WTC11 (cell line): Measurements from ENCODE around the gene INA. TPM values are rescaled to one million over a fixed set of nuclear protein-coding genes. Genes with fewer than 3 reads are reported as not detected.

Experiments used
- CBFB ChIP-seq: sonication (generic); formaldehyde crosslinking; IDR thresholded peaks from 2 replicates; pipeline ENCODE4 v1.8.1; 2022; ENCODE audit warnings: mild to moderate bottlenecking, low read depth, missing genetic modification reagents
- ELF4 ChIP-seq: sonication (generic); formaldehyde crosslinking; IDR thresholded peaks from 2 replicates; pipeline ENCODE4 v1.8.1; 2022; ENCODE audit warnings: low read depth, mild to moderate bottlenecking, moderate library complexity, missing genetic modification reagents
- EMX1 ChIP-seq: fragments of 250-450 bp; sonication (Bioruptor Pico); IDR thresholded peaks from 2 replicates; pipeline ENCODE4 v1.8.0; 2021; ENCODE audit warnings: mild to moderate bottlenecking
- GABPB1 ChIP-seq: sonication (generic); formaldehyde crosslinking; IDR thresholded peaks from 2 replicates; pipeline ENCODE4 v1.8.1; 2023; ENCODE audit warnings: mild to moderate bottlenecking, missing genetic modification reagents
- JAZF1 ChIP-seq: fragments of 250-450 bp; sonication (Bioruptor Pico); IDR thresholded peaks from 2 replicates; pipeline ENCODE4 v1.9.0; 2021; ENCODE audit warnings: moderate library complexity, mild to moderate bottlenecking, inconsistent platforms
- JUN ChIP-seq: sonication (generic); formaldehyde crosslinking; IDR thresholded peaks from 2 replicates; pipeline ENCODE4 v1.8.0; 2023; ENCODE audit warnings: mild to moderate bottlenecking, missing genetic modification reagents
- MYBL2 ChIP-seq: sonication (generic); formaldehyde crosslinking; IDR thresholded peaks from 2 replicates; pipeline ENCODE4 v1.8.1; 2023; ENCODE audit warnings: mild to moderate bottlenecking, moderate library complexity, missing genetic modification reagents
- RELA ChIP-seq: sonication (generic); formaldehyde crosslinking; IDR thresholded peaks from 2 replicates; pipeline ENCODE4 v1.8.1; 2022; ENCODE audit warnings: missing genetic modification reagents, mild to moderate bottlenecking, borderline replicate concordance
- SOX15 ChIP-seq: fragments of 250-450 bp; sonication (Bioruptor Pico); IDR thresholded peaks from 2 replicates; pipeline ENCODE4 v1.9.0; 2021; ENCODE audit warnings: mild to moderate bottlenecking
- ZBTB21 ChIP-seq: sonication (generic); formaldehyde crosslinking; IDR thresholded peaks from 2 replicates; pipeline ENCODE4 v1.8.1; 2023; ENCODE audit warnings: mild to moderate bottlenecking, missing genetic modification reagents, borderline replicate concordance
- ZNF219 ChIP-seq: sonication (generic); formaldehyde crosslinking; IDR thresholded peaks from 2 replicates; pipeline ENCODE4 v1.8.0; 2023; ENCODE audit warnings: missing genetic modification reagents, mild to moderate bottlenecking, borderline replicate concordance
- ZNF263 ChIP-seq: sonication (generic); formaldehyde crosslinking; IDR thresholded peaks from 2 replicates; pipeline ENCODE4 v1.8.1; 2022; ENCODE audit warnings: low read depth, mild to moderate bottlenecking, moderate library complexity, missing genetic modification reagents
- ZNF317 ChIP-seq: sonication (generic); formaldehyde crosslinking; IDR thresholded peaks from 2 replicates; pipeline ENCODE4 v1.8.1; 2023; ENCODE audit warnings: low read depth, mild to moderate bottlenecking, moderate library complexity, missing genetic modification reagents, borderline replicate concordance
- total RNA-seq: library from RNA; stranded (reverse); gene quantifications from 3 replicates; pipeline ENCODE4 v1.2.3, GENCODE V29; 2021
- TF ChIP-seq, protein P1 (sequence below): sonication (generic); formaldehyde crosslinking; IDR thresholded peaks from 2 replicates; pipeline ENCODE4 v1.8.1; 2023; ENCODE audit warnings: mild to moderate bottlenecking, missing genetic modification reagents
- TF ChIP-seq, protein P2 (sequence below): sonication (generic); formaldehyde crosslinking; IDR thresholded peaks from 2 replicates; pipeline ENCODE4 v1.8.1; 2022; ENCODE audit warnings: low read depth, mild to moderate bottlenecking, moderate library complexity, missing genetic modification reagents, borderline replicate concordance
- TF ChIP-seq, protein P3 (sequence below): fragments of 250-450 bp; sonication (Bioruptor Pico); IDR thresholded peaks from 2 replicates; pipeline ENCODE4 v1.9.0; 2021; ENCODE audit warnings: moderate library complexity, mild to moderate bottlenecking, inconsistent platforms, borderline replicate concordance
- TF ChIP-seq, protein P4 (sequence below): sonication (generic); formaldehyde crosslinking; IDR thresholded peaks from 2 replicates; pipeline ENCODE4 v1.8.0; 2023; ENCODE audit warnings: mild to moderate bottlenecking, missing genetic modification reagents
- TF ChIP-seq, protein P5 (sequence below): fragments of 250-450 bp; sonication (Bioruptor Pico); IDR thresholded peaks from 2 replicates; pipeline ENCODE4 v1.8.0; 2021; ENCODE audit warnings: mild to moderate bottlenecking
- TF ChIP-seq, protein P6 (sequence below): sonication (generic); formaldehyde crosslinking; conservative IDR thresholded peaks from 2 replicates; pipeline ENCODE4 v1.8.1; 2023; ENCODE audit warnings: mild to moderate bottlenecking, low read depth, missing genetic modification reagents, moderate library complexity
- TF ChIP-seq, protein P7 (sequence below): fragments of 250-450 bp; sonication (Bioruptor Pico); IDR thresholded peaks from 2 replicates; pipeline ENCODE4 v1.9.0; 2021; ENCODE audit warnings: mild to moderate bottlenecking
- TF ChIP-seq, protein P8 (sequence below): sonication (generic); formaldehyde crosslinking; IDR thresholded peaks from 2 replicates; pipeline ENCODE4 v1.8.0; 2023; ENCODE audit warnings: missing genetic modification reagents, mild to moderate bottlenecking, borderline replicate concordance

INA gene
- total RNA-seq, 1 experiment from 2014 or later: 20.3 TPM

DNA sequence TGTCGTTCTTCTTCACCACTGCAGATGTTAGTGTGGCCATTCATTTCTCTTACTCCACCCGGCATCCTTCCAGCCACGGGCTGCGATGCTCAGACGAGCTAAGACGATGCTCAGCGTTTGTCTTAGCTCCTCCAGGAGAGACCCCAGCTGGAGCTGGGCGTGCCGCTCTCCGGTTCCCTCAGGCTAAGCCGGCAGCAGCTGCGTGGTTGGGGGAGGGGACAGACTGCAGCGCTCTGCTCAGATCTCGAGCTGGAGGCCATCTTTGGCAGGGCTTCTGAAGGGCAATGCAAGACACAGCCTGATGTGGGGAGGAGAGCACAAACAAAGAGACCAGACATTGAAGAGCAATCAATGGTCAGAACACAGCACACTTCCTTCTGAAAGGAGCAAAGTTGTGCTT, 4.8 kb downstream of the INA start (continued):
- TF ChIP-seq, protein P1, sequence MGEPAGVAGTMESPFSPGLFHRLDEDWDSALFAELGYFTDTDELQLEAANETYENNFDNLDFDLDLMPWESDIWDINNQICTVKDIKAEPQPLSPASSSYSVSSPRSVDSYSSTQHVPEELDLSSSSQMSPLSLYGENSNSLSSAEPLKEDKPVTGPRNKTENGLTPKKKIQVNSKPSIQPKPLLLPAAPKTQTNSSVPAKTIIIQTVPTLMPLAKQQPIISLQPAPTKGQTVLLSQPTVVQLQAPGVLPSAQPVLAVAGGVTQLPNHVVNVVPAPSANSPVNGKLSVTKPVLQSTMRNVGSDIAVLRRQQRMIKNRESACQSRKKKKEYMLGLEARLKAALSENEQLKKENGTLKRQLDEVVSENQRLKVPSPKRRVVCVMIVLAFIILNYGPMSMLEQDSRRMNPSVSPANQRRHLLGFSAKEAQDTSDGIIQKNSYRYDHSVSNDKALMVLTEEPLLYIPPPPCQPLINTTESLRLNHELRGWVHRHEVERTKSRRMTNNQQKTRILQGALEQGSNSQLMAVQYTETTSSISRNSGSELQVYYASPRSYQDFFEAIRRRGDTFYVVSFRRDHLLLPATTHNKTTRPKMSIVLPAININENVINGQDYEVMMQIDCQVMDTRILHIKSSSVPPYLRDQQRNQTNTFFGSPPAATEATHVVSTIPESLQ (CRISPR knock-in tag): no peak
- no peak for TF ChIP-seq JUN (CRISPR knock-in tag)
- TF ChIP-seq ZNF219 (CRISPR knock-in tag): no peak
- no peak for TF ChIP-seq RELA (CRISPR knock-in tag)
- TF ChIP-seq, protein P2, sequence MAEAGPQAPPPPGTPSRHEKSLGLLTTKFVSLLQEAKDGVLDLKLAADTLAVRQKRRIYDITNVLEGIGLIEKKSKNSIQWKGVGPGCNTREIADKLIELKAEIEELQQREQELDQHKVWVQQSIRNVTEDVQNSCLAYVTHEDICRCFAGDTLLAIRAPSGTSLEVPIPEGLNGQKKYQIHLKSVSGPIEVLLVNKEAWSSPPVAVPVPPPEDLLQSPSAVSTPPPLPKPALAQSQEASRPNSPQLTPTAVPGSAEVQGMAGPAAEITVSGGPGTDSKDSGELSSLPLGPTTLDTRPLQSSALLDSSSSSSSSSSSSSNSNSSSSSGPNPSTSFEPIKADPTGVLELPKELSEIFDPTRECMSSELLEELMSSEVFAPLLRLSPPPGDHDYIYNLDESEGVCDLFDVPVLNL (CRISPR knock-in tag): no peak
- TF ChIP-seq SOX15 (CRISPR knock-in tag): no peak
- TF ChIP-seq ZNF263 (CRISPR knock-in tag): no peak
- no peak for TF ChIP-seq MYBL2 (CRISPR knock-in tag)
- no peak for TF ChIP-seq GABPB1 (CRISPR knock-in tag)
- TF ChIP-seq ZNF317 (CRISPR knock-in tag): no peak
- TF ChIP-seq EMX1 (CRISPR knock-in tag): no peak
- TF ChIP-seq, protein P3, sequence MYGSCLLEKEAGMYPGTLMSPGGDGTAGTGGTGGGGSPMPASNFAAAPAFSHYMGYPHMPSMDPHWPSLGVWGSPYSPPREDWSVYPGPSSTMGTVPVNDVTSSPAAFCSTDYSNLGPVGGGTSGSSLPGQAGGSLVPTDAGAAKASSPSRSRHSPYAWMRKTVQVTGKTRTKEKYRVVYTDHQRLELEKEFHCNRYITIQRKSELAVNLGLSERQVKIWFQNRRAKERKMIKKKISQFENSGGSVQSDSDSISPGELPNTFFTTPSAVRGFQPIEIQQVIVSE (CRISPR knock-in tag): no peak
- TF ChIP-seq, protein P4, sequence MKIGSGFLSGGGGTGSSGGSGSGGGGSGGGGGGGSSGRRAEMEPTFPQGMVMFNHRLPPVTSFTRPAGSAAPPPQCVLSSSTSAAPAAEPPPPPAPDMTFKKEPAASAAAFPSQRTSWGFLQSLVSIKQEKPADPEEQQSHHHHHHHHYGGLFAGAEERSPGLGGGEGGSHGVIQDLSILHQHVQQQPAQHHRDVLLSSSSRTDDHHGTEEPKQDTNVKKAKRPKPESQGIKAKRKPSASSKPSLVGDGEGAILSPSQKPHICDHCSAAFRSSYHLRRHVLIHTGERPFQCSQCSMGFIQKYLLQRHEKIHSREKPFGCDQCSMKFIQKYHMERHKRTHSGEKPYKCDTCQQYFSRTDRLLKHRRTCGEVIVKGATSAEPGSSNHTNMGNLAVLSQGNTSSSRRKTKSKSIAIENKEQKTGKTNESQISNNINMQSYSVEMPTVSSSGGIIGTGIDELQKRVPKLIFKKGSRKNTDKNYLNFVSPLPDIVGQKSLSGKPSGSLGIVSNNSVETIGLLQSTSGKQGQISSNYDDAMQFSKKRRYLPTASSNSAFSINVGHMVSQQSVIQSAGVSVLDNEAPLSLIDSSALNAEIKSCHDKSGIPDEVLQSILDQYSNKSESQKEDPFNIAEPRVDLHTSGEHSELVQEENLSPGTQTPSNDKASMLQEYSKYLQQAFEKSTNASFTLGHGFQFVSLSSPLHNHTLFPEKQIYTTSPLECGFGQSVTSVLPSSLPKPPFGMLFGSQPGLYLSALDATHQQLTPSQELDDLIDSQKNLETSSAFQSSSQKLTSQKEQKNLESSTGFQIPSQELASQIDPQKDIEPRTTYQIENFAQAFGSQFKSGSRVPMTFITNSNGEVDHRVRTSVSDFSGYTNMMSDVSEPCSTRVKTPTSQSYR (CRISPR knock-in tag): peak; percentile 98
- TF ChIP-seq, protein P5, sequence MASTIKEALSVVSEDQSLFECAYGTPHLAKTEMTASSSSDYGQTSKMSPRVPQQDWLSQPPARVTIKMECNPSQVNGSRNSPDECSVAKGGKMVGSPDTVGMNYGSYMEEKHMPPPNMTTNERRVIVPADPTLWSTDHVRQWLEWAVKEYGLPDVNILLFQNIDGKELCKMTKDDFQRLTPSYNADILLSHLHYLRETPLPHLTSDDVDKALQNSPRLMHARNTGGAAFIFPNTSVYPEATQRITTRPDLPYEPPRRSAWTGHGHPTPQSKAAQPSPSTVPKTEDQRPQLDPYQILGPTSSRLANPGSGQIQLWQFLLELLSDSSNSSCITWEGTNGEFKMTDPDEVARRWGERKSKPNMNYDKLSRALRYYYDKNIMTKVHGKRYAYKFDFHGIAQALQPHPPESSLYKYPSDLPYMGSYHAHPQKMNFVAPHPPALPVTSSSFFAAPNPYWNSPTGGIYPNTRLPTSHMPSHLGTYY: no peak
- TF ChIP-seq, protein P6, sequence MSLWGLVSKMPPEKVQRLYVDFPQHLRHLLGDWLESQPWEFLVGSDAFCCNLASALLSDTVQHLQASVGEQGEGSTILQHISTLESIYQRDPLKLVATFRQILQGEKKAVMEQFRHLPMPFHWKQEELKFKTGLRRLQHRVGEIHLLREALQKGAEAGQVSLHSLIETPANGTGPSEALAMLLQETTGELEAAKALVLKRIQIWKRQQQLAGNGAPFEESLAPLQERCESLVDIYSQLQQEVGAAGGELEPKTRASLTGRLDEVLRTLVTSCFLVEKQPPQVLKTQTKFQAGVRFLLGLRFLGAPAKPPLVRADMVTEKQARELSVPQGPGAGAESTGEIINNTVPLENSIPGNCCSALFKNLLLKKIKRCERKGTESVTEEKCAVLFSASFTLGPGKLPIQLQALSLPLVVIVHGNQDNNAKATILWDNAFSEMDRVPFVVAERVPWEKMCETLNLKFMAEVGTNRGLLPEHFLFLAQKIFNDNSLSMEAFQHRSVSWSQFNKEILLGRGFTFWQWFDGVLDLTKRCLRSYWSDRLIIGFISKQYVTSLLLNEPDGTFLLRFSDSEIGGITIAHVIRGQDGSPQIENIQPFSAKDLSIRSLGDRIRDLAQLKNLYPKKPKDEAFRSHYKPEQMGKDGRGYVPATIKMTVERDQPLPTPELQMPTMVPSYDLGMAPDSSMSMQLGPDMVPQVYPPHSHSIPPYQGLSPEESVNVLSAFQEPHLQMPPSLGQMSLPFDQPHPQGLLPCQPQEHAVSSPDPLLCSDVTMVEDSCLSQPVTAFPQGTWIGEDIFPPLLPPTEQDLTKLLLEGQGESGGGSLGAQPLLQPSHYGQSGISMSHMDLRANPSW (CRISPR knock-in tag): 0 out of 2 replicates have a peak, but pooled peaks have one; percentile 84
- peak; percentile 70; the same call in 1 of the 2 replicates for TF ChIP-seq ZBTB21 (CRISPR knock-in tag)
- TF ChIP-seq, protein P7, sequence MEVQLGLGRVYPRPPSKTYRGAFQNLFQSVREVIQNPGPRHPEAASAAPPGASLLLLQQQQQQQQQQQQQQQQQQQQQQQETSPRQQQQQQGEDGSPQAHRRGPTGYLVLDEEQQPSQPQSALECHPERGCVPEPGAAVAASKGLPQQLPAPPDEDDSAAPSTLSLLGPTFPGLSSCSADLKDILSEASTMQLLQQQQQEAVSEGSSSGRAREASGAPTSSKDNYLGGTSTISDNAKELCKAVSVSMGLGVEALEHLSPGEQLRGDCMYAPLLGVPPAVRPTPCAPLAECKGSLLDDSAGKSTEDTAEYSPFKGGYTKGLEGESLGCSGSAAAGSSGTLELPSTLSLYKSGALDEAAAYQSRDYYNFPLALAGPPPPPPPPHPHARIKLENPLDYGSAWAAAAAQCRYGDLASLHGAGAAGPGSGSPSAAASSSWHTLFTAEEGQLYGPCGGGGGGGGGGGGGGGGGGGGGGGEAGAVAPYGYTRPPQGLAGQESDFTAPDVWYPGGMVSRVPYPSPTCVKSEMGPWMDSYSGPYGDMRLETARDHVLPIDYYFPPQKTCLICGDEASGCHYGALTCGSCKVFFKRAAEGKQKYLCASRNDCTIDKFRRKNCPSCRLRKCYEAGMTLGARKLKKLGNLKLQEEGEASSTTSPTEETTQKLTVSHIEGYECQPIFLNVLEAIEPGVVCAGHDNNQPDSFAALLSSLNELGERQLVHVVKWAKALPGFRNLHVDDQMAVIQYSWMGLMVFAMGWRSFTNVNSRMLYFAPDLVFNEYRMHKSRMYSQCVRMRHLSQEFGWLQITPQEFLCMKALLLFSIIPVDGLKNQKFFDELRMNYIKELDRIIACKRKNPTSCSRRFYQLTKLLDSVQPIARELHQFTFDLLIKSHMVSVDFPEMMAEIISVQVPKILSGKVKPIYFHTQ (CRISPR knock-in tag): no peak
- TF ChIP-seq ELF4 (CRISPR knock-in tag): no peak
- TF ChIP-seq, protein P8, sequence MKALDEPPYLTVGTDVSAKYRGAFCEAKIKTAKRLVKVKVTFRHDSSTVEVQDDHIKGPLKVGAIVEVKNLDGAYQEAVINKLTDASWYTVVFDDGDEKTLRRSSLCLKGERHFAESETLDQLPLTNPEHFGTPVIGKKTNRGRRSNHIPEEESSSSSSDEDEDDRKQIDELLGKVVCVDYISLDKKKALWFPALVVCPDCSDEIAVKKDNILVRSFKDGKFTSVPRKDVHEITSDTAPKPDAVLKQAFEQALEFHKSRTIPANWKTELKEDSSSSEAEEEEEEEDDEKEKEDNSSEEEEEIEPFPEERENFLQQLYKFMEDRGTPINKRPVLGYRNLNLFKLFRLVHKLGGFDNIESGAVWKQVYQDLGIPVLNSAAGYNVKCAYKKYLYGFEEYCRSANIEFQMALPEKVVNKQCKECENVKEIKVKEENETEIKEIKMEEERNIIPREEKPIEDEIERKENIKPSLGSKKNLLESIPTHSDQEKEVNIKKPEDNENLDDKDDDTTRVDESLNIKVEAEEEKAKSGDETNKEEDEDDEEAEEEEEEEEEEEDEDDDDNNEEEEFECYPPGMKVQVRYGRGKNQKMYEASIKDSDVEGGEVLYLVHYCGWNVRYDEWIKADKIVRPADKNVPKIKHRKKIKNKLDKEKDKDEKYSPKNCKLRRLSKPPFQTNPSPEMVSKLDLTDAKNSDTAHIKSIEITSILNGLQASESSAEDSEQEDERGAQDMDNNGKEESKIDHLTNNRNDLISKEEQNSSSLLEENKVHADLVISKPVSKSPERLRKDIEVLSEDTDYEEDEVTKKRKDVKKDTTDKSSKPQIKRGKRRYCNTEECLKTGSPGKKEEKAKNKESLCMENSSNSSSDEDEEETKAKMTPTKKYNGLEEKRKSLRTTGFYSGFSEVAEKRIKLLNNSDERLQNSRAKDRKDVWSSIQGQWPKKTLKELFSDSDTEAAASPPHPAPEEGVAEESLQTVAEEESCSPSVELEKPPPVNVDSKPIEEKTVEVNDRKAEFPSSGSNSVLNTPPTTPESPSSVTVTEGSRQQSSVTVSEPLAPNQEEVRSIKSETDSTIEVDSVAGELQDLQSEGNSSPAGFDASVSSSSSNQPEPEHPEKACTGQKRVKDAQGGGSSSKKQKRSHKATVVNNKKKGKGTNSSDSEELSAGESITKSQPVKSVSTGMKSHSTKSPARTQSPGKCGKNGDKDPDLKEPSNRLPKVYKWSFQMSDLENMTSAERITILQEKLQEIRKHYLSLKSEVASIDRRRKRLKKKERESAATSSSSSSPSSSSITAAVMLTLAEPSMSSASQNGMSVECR: no peak
- no peak for TF ChIP-seq JAZF1
- TF ChIP-seq CBFB (CRISPR knock-in tag): 0 out of 2 replicates have a peak, but pooled peaks have one; percentile 25
